GM19193 (cell line): ENCODE results near the gene STX11.

ENCODE experiments used
- POLR2A ChIP-seq: IDR thresholded peaks from 4 replicates; pipeline ENCODE4 v1.6.1; 2011; ENCODE audit not compliant: insufficient read depth, insufficient read length; ENCODE audit errors: extremely low read depth

The STX11 gene

GRCh38 chr6:144214029-144214428 lies 63.7 kb downstream of the STX11 start:
- TF ChIP-seq POLR2A = no peak

- no peak for TF ChIP-seq POLR2A
These were observed 64.5 kb downstream of the STX11 start for GRCh38 chr6:144214622-144215401.

GRCh38 chr6:144215402-144215931 lies 65.2 kb downstream of the STX11 start:
- TF ChIP-seq POLR2A = no peak

GRCh38 chr6:144215932-144216667 lies 65.8 kb downstream of the STX11 start:
- peak; percentile 55 for TF ChIP-seq POLR2A

- no peak for TF ChIP-seq POLR2A
These were observed 66.4 kb downstream of the STX11 start for GRCh38 chr6:144216668-144217218.

- no peak for TF ChIP-seq POLR2A
These were observed 66.9 kb downstream of the STX11 start for GRCh38 chr6:144217264-144217663.

- TF ChIP-seq POLR2A = no peak
These were observed 67.5 kb downstream of the STX11 start for GRCh38 chr6:144217797-144218196.

GRCh38 chr6:144219056-144219685 lies 68.9 kb downstream of the STX11 start:
- no peak for TF ChIP-seq POLR2A

- no peak for TF ChIP-seq POLR2A
These were observed 69.9 kb downstream of the STX11 start for GRCh38 chr6:144220031-144220790.

- TF ChIP-seq POLR2A = no peak
These were observed 73.4 kb downstream of the STX11 start for GRCh38 chr6:144223686-144224085.

- TF ChIP-seq POLR2A = no peak
These were observed 81.4 kb downstream of the STX11 start for GRCh38 chr6:144231721-144232120.

- no peak for TF ChIP-seq POLR2A
These were observed 82.0 kb downstream of the STX11 start for GRCh38 chr6:144232176-144232831.

GRCh38 chr6:144232832-144233230 lies 82.5 kb downstream of the STX11 start:
- TF ChIP-seq POLR2A = no peak

- no peak for TF ChIP-seq POLR2A
These were observed 84.1 kb downstream of the STX11 start for GRCh38 chr6:144234399-144234798.

GRCh38 chr6:144234935-144235334 lies 84.6 kb downstream of the STX11 start:
- TF ChIP-seq POLR2A = no peak
